H4 (cell line): ENCODE results near the gene KIZ. TPM values are rescaled to one million over a fixed set of nuclear protein-coding genes. Genes with fewer than 3 reads are reported as not detected.
"Not testable (repeated sequence)": the region's sequence is repeated elsewhere in the genome, so short reads cannot be mapped to it uniquely, and the experiment has no call there.

Experiments
- DNase-seq: peaks from one replicate; pipeline ENCODE4 v3.0.0-alpha.2; 2015; ENCODE audit warnings: low spot score
- total RNA-seq: library from RNA; depleted of rRNA; stranded (reverse); fragments of >200 nt; shearing (Covaris generic); gene quantifications from 2 replicates; pipeline ENCODE4 v1.2.3, GENCODE V29; 2014

KIZ gene
- total RNA-seq, 1 experiment from 2014 or later, result 11.1 TPM

- no peak for DNase-seq
These were observed 11.2 kb downstream of the KIZ start for GRCh38 chr20:21137078-21137477.

- no peak for DNase-seq
These were observed 14.1 kb downstream of the KIZ start for GRCh38 chr20:21139881-21140566.

GRCh38 chr20:21141825-21142224, 15.9 kb downstream of the KIZ start:
- DNase-seq, result no peak

- no peak for DNase-seq
These were observed 17.5 kb downstream of the KIZ start for GRCh38 chr20:21143194-21143890.

- no peak for DNase-seq
These were observed 19.5 kb downstream of the KIZ start for GRCh38 chr20:21145424-21145823.

- no peak for DNase-seq
These were observed 20.3 kb downstream of the KIZ start for GRCh38 chr20:21146215-21146614.

GRCh38 chr20:21147593-21147992, 21.7 kb downstream of the KIZ start:
- DNase-seq, result no peak

GRCh38 chr20:21149344-21149743, 23.5 kb downstream of the KIZ start:
- DNase-seq, result no peak

GRCh38 chr20:21151791-21152190, 25.9 kb downstream of the KIZ start:
- DNase-seq, result no peak

GRCh38 chr20:21154692-21155091, 28.8 kb downstream of the KIZ start:
- no peak for DNase-seq

- DNase-seq, result no peak
These were observed 29.4 kb downstream of the KIZ start for GRCh38 chr20:21155268-21155667.

- DNase-seq, result peak; percentile 64
These were observed 30.4 kb downstream of the KIZ start for GRCh38 chr20:21156266-21156665.

GRCh38 chr20:21157006-21157405, 31.1 kb downstream of the KIZ start:
- no peak for DNase-seq

GRCh38 chr20:21159658-21160380, 33.9 kb downstream of the KIZ start:
- no peak for DNase-seq

GRCh38 chr20:21161926-21162325, 36.0 kb downstream of the KIZ start:
- DNase-seq, result no peak

- DNase-seq, result no peak
These were observed 36.7 kb downstream of the KIZ start for GRCh38 chr20:21162631-21163030.

GRCh38 chr20:21166801-21167200, 40.9 kb downstream of the KIZ start:
- no peak for DNase-seq

- DNase-seq, result no peak
These were observed 41.4 kb downstream of the KIZ start for GRCh38 chr20:21167261-21167660.

- not testable (repeated sequence) for DNase-seq
These were observed 42.2 kb downstream of the KIZ start for GRCh38 chr20:21168061-21168460.

GRCh38 chr20:21172626-21173025, 46.7 kb downstream of the KIZ start:
- no peak for DNase-seq

- no peak for DNase-seq
These were observed 47.6 kb downstream of the KIZ start for GRCh38 chr20:21173485-21173884.

- no peak for DNase-seq
These were observed 48.8 kb downstream of the KIZ start for GRCh38 chr20:21174516-21175239.
